ENCODE data around the gene FSTL1.

- TF ChIP-seq POLR2A (IDR thresholded peaks at IDR 0.05), result no peak
- no peak for TF ChIP-seq CTCF (IDR thresholded peaks at IDR 0.05)
Measured at GRCh38 chr3:120415756-120416155, 35.0 kb downstream of the FSTL1 start.

All from heart left ventricle (tissue), 13 donors.